A673 (cell line): Measurements from ENCODE around the gene USP21. TPM values are rescaled to one million over a fixed set of nuclear protein-coding genes. Genes with fewer than 3 reads are reported as not detected.
A peak's percentile ranks its signal among the peaks of the same experiment; 100 is the strongest.

Experiments
- BruUV-seq: library from RNA; stranded (reverse); fragments of 400-500 nt; replicated peaks from 2 replicates; lab custom pipeline; 2021; lab: Mats Ljungman, UMichigan
- CTCF ChIA-PET: fragments of 300-600 bp; sonication (Branson Sonifier 250); formaldehyde crosslinking; loops from one replicate; lab custom pipeline; 2022; ENCODE audit warnings: antibody characterized with exemption; lab: Charles Lee
- POLR2A ChIA-PET: fragments of 300-600 bp; sonication (Branson Sonifier 250); formaldehyde crosslinking; loops from one replicate; lab custom pipeline; 2022; ENCODE audit warnings: antibody characterized with exemption; ENCODE audit not compliant: low non-redundant PET; lab: Charles Lee
- DNase-seq: peaks from one replicate; pipeline ENCODE4 v3.0.0-alpha.2; 2015; ENCODE audit warnings: low spot score
- H3K27ac ChIP-seq: fragments of 200-600 bp; sonication (generic); 2 replicates; pipeline ENCODE4 v1.5.1; 2016; ENCODE audit warnings: mixed run types, low read depth, mild to moderate bottlenecking, mixed read lengths, antibody characterized with exemption, low read length; ENCODE audit not compliant: poor library complexity, severe bottlenecking
- H3K27me3 ChIP-seq: fragments of 200-600 bp; sonication (generic); replicated peaks from 2 replicates; pipeline ENCODE4 v1.6.1; 2017; ENCODE audit warnings: mixed run types, low read depth, mild to moderate bottlenecking, mixed read lengths, antibody characterized with exemption, low read length; ENCODE audit not compliant: insufficient read depth, poor library complexity
- H3K36me3 ChIP-seq: fragments of 200-600 bp; sonication (generic); 2 replicates; pipeline ENCODE4 v1.6.1; 2016; ENCODE audit warnings: mixed run types, mild to moderate bottlenecking, mixed read lengths, antibody characterized with exemption, low read length; ENCODE audit not compliant: insufficient read depth, poor library complexity, severe bottlenecking
- H3K4me1 ChIP-seq: fragments of 200-600 bp; sonication (generic); 2 replicates; pipeline ENCODE4 v1.6.1; 2017; ENCODE audit warnings: mixed run types, mild to moderate bottlenecking, mixed read lengths, antibody characterized with exemption, low read length; ENCODE audit not compliant: insufficient read depth, poor library complexity, severe bottlenecking
- H3K4me3 ChIP-seq: fragments of 200-600 bp; sonication (generic); 2 replicates; pipeline ENCODE4 v1.5.1; 2016; ENCODE audit warnings: low read depth, mixed run types, mild to moderate bottlenecking, mixed read lengths, low read length; ENCODE audit not compliant: poor library complexity, severe bottlenecking
- H3K9me3 ChIP-seq: fragments of 200-600 bp; sonication (generic); 2 replicates; pipeline ENCODE4 v1.6.1; 2016; ENCODE audit warnings: mixed run types, low read depth, mild to moderate bottlenecking, mixed read lengths, antibody characterized with exemption, low read length; ENCODE audit not compliant: poor library complexity, severe bottlenecking
- CTCF ChIP-seq: fragments of 300-800, 200-600 bp; sonication (generic); conservative IDR thresholded peaks from 2 replicates; pipeline ENCODE4 v1.5.1; 2017; ENCODE audit warnings: low read depth, mild to moderate bottlenecking, antibody characterized with exemption, low read length, moderate library complexity, mixed read lengths
- EZH2 ChIP-seq: fragments of 200-600 bp; sonication (generic); IDR thresholded peaks from 2 replicates; pipeline ENCODE4 v1.6.1; 2017; ENCODE audit warnings: borderline replicate concordance, low read depth, mild to moderate bottlenecking, mixed read lengths, antibody characterized with exemption, low read length; ENCODE audit not compliant: poor library complexity, severe bottlenecking
- intact Hi-C: fragments of 100-400 bp; cut with micrococcal nuclease; formaldehyde crosslinking; loops from one replicate; pipeline ENCODE4 v1.10.0; 2022; ENCODE audit not compliant: unreplicated experiment
- total RNA-seq: library from RNA; stranded (reverse); gene quantifications from 2 replicates; pipeline ENCODE4 v1.2.3, GENCODE V29; 2021

Gene USP21
- total RNA-seq, 1 experiment from 2014 or later = 46.2 TPM

- no peak for DNase-seq
- Histone ChIP-seq H3K27me3 (no peaks in the 10 kb centered on the region), H3K4me3 (peak overlapping the region; percentile 82), H3K36me3 (peaks cover 28% of the 10 kb centered on the region), H3K9me3 (no peaks in the 10 kb centered on the region), H3K4me1 (peaks cover 5% of the 10 kb centered on the region), H3K27ac (peak overlapping the region; percentile 92)
- BruUV-seq = no TSS peak
- CTCF ChIA-PET = no interaction called here
- TF ChIP-seq CTCF (no peak), EZH2 (no peak)
- POLR2A ChIA-PET = no interaction called here
- intact Hi-C loops = no loop called here
These were observed 837 bp upstream of the USP21 start for GRCh38 chr1:161158316-161159010.

DNA sequence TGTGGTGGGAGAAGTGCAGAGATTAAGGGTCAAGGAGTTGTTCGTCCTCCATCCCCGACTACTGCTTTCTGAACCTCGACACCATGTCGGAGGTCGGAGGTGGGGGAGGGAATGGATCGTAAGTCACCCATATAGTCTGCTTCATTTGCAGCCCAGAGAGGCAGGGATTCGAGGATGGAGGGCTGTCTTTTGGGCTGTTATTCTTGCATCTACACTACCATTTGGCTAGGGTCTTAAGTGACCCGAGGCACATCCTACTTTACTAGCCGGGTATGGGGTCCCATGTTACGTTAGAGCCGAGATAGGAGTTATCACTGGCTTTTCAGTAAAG, 578 bp downstream of the USP21 start:
- intact Hi-C loops = no loop called here
- peaks cover 34% of the 10 kb centered on the region for H3K36me3 ChIP-seq
- ChIA-PET POLR2A (no interaction called here), CTCF (no interaction called here)
- H3K4me1 ChIP-seq = peaks cover 5% of the 10 kb centered on the region
- peak overlapping the region; percentile 82 for H3K4me3 ChIP-seq
- H3K27me3 ChIP-seq = no peaks in the 10 kb centered on the region
- TSS peak; percentile 27 for BruUV-seq
- H3K27ac ChIP-seq = peak overlapping the region; percentile 92
- TF ChIP-seq CTCF = no peak
- TF ChIP-seq EZH2 = no peak
- no peak for DNase-seq
- H3K9me3 ChIP-seq = no peaks in the 10 kb centered on the region

GRCh38 chr1:161160671-161161145, 1.4 kb downstream of the USP21 start:
- no peak for DNase-seq
- no TSS peak for BruUV-seq
- Histone ChIP-seq H3K4me3 (peak overlapping the region; percentile 82), H3K9me3 (no peaks in the 10 kb centered on the region), H3K27ac (peak overlapping the region; percentile 92), H3K27me3 (no peaks in the 10 kb centered on the region), H3K4me1 (peaks cover 5% of the 10 kb centered on the region), H3K36me3 (peaks cover 34% of the 10 kb centered on the region)
- ChIA-PET CTCF (no interaction called here), POLR2A (no interaction called here)
- intact Hi-C loops = no loop called here
- no peak for TF ChIP-seq CTCF
- no peak for TF ChIP-seq EZH2
